Measurements from ENCODE around the gene HS3ST4. TPM values are rescaled to one million over a fixed set of nuclear protein-coding genes. Genes with fewer than 3 reads are reported as not detected.

HS3ST4 gene
- total and polyA plus RNA-seq, 2 experiments from 2014 or later = 0.44 to 2.1 TPM

- TF ChIP-seq, protein P1, sequence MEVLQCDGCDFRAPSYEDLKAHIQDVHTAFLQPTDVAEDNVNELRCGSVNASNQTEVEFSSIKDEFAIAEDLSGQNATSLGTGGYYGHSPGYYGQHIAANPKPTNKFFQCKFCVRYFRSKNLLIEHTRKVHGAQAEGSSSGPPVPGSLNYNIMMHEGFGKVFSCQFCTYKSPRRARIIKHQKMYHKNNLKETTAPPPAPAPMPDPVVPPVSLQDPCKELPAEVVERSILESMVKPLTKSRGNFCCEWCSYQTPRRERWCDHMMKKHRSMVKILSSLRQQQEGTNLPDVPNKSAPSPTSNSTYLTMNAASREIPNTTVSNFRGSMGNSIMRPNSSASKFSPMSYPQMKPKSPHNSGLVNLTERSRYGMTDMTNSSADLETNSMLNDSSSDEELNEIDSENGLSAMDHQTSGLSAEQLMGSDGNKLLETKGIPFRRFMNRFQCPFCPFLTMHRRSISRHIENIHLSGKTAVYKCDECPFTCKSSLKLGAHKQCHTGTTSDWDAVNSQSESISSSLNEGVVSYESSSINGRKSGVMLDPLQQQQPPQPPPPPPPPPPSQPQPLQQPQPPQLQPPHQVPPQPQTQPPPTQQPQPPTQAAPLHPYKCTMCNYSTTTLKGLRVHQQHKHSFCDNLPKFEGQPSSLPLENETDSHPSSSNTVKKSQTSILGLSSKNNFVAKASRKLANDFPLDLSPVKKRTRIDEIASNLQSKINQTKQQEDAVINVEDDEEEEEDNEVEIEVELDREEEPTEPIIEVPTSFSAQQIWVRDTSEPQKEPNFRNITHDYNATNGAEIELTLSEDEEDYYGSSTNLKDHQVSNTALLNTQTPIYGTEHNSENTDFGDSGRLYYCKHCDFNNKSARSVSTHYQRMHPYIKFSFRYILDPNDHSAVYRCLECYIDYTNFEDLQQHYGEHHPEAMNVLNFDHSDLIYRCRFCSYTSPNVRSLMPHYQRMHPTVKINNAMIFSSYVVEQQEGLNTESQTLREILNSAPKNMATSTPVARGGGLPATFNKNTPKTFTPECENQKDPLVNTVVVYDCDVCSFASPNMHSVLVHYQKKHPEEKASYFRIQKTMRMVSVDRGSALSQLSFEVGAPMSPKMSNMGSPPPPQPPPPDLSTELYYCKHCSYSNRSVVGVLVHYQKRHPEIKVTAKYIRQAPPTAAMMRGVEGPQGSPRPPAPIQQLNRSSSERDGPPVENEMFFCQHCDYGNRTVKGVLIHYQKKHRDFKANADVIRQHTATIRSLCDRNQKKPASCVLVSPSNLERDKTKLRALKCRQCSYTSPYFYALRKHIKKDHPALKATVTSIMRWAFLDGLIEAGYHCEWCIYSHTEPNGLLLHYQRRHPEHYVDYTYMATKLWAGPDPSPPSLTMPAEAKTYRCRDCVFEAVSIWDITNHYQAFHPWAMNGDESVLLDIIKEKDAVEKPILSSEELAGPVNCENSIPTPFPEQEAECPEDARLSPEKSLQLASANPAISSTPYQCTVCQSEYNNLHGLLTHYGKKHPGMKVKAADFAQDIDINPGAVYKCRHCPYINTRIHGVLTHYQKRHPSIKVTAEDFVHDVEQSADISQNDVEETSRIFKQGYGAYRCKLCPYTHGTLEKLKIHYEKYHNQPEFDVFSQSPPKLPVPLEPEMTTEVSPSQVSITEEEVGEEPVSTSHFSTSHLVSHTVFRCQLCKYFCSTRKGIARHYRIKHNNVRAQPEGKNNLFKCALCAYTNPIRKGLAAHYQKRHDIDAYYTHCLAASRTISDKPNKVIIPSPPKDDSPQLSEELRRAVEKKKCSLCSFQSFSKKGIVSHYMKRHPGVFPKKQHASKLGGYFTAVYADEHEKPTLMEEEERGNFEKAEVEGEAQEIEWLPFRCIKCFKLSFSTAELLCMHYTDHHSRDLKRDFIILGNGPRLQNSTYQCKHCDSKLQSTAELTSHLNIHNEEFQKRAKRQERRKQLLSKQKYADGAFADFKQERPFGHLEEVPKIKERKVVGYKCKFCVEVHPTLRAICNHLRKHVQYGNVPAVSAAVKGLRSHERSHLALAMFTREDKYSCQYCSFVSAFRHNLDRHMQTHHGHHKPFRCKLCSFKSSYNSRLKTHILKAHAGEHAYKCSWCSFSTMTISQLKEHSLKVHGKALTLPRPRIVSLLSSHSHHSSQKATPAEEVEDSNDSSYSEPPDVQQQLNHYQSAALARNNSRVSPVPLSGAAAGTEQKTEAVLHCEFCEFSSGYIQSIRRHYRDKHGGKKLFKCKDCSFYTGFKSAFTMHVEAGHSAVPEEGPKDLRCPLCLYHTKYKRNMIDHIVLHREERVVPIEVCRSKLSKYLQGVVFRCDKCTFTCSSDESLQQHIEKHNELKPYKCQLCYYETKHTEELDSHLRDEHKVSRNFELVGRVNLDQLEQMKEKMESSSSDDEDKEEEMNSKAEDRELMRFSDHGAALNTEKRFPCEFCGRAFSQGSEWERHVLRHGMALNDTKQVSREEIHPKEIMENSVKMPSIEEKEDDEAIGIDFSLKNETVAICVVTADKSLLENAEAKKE (CRISPR knock-in tag; IDR thresholded peaks at IDR 0.05) = no peak
- TF ChIP-seq ZNF331 (CRISPR knock-in tag; IDR thresholded peaks at IDR 0.05; ENCODE audit: low read depth) (no peak), NANOG (IDR thresholded peaks at IDR 0.05; ENCODE audit: borderline replicate concordance) (no peak), JUNB (IDR thresholded peaks at IDR 0.05; ENCODE audit: unreplicated experiment) (no peak), CTCF (conservative IDR thresholded peaks at IDR 0.05; ENCODE audit: low read depth in 2 of 2) (no peak), ZNF114 (CRISPR knock-in tag; IDR thresholded peaks at IDR 0.05) (no peak), EZH2phosphoT487 (IDR thresholded peaks at IDR 0.05; ENCODE audit: unreplicated experiment) (no peak), EZH2 (IDR thresholded peaks at IDR 0.05; ENCODE audit: low read depth, unreplicated experiment) (no peak)
- TF ChIP-seq, protein P2, sequence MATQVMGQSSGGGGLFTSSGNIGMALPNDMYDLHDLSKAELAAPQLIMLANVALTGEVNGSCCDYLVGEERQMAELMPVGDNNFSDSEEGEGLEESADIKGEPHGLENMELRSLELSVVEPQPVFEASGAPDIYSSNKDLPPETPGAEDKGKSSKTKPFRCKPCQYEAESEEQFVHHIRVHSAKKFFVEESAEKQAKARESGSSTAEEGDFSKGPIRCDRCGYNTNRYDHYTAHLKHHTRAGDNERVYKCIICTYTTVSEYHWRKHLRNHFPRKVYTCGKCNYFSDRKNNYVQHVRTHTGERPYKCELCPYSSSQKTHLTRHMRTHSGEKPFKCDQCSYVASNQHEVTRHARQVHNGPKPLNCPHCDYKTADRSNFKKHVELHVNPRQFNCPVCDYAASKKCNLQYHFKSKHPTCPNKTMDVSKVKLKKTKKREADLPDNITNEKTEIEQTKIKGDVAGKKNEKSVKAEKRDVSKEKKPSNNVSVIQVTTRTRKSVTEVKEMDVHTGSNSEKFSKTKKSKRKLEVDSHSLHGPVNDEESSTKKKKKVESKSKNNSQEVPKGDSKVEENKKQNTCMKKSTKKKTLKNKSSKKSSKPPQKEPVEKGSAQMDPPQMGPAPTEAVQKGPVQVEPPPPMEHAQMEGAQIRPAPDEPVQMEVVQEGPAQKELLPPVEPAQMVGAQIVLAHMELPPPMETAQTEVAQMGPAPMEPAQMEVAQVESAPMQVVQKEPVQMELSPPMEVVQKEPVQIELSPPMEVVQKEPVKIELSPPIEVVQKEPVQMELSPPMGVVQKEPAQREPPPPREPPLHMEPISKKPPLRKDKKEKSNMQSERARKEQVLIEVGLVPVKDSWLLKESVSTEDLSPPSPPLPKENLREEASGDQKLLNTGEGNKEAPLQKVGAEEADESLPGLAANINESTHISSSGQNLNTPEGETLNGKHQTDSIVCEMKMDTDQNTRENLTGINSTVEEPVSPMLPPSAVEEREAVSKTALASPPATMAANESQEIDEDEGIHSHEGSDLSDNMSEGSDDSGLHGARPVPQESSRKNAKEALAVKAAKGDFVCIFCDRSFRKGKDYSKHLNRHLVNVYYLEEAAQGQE (IDR thresholded peaks at IDR 0.05; ENCODE audit: unreplicated experiment) = no peak
Observed at GRCh38 chr16:25893332-25893731, 201.6 kb downstream of the HS3ST4 start (continued).
